Stomach smooth muscle (tissue), 2 donors: ENCODE measurements around the gene PLA2G4D.

Experiments
- H3K27ac ChIP-seq: one replicate; pipeline ENCODE4 v1.7.0; 2013; ENCODE audit warnings: mild to moderate bottlenecking, low read length, inconsistent platforms
- H3K27me3 ChIP-seq, 2 donors: one replicate each; pipeline ENCODE4 v1.7.0; 2013; ENCODE audit warnings: low read length in 2 of 2; ENCODE audit not compliant: insufficient read depth in 2 of 2, control insufficient read depth in 1 of 2
- H3K36me3 ChIP-seq, 2 donors: one replicate each; pipeline ENCODE4 v1.7.0; 2013; ENCODE audit warnings: low read length in 2 of 2; ENCODE audit not compliant: control insufficient read depth in 2 of 2, insufficient read depth in 2 of 2
- H3K4me1 ChIP-seq: one replicate; pipeline ENCODE4 v1.7.0; 2013; ENCODE audit warnings: low read length; ENCODE audit not compliant: control insufficient read depth, insufficient read depth
- H3K4me3 ChIP-seq, 2 donors: one replicate each; pipeline ENCODE4 v1.7.0; 2013; ENCODE audit warnings: low read length in 2 of 2
- H3K9ac ChIP-seq, 2 donors: one replicate each; pipeline ENCODE4 v1.7.0; 2013; ENCODE audit warnings: low read length in 2 of 2, mild to moderate bottlenecking in 1 of 2
- H3K9me3 ChIP-seq, 2 donors: one replicate each; pipeline ENCODE4 v1.7.0; 2013; ENCODE audit warnings: low read length in 2 of 2; ENCODE audit not compliant: control insufficient read depth in 2 of 2
- donor health status: healthy.
- donor health status: Pancreatic carcinoma.

The PLA2G4D gene

DNA sequence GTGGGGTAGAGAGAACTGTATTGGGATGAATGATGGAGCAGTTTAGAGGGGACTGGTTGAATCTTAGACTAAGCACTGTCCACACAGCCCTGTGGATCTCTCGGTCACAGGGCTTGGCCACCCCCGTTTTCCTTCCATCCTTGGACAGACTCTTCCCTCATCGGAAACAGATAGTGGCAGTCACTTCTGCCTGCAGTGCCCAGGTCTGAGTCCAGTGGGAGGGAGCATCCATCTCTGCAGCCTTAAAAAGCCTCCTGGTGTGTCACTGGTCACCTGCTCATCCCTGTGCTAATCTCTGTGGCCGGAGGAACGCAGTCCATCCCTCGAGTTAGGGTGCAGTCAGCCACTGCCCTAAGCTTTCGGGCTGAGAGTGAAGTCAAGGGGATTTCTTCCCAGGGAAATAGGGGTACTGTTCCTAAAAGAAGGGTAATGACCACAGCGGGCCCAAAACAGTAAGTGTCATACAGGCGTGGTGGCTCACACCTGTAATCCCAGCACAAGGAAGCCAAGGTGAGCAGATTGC lies 32.0 kb downstream of the PLA2G4D start:
- H3K9me3 ChIP-seq = no peaks in the 10 kb centered on the region
- no peaks in the 10 kb centered on the region for H3K36me3 ChIP-seq
- H3K4me3 ChIP-seq = no peak overlapping the region
- H3K27ac ChIP-seq = no peak overlapping the region
- H3K9ac ChIP-seq = no peak overlapping the region
- H3K27me3 ChIP-seq = peaks cover 5 to 11% of the 10 kb centered on the region in 2 donors
- no peaks in the 10 kb centered on the region for H3K4me1 ChIP-seq

DNA sequence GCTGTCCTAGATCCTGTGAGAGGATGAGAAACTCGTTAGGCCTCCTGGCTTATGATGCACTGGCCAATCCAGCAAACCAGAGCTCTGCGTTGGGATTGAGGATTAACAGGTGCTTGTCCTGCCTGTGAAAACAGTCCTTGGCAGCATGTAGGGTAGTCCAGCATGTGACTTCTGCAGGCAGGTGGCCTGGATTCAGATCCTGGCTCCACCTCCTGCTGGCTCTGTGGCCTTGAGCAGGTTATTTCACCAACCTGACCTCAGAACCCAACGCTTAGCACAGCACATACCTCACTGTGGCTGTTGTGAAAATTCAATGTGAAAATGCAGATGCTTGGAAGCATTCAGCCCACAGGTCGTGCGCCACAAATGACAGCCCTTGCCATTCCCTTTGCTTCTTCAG lies 33.6 kb downstream of the PLA2G4D start:
- Histone ChIP-seq H3K27me3 (peaks cover 17 to 18% of the 10 kb centered on the region in 2 donors), H3K27ac (no peak overlapping the region), H3K4me3 (no peak overlapping the region), H3K4me1 (peaks cover 4% of the 10 kb centered on the region), H3K36me3 (no peaks in the 10 kb centered on the region), H3K9me3 (no peaks in the 10 kb centered on the region), H3K9ac (no peak overlapping the region)

DNA sequence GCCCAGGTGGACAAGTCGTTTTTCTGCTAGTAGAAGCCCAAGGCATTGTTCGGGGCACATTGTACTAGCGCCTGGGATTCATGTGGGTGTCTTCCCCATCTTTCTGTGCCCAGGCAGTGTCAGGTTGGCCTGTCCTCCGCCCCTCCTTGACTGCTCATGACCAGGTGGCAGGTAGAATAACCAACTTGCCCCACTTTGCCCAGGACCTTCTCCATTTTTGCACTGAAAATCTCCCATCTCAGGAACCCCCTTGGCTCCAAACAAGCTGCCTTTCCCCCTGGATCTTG lies 33.9 kb downstream of the PLA2G4D start:
- H3K9ac ChIP-seq = no peak overlapping the region
- H3K27me3 ChIP-seq = peaks cover 16 to 20% of the 10 kb centered on the region in 2 donors
- H3K9me3 ChIP-seq = no peaks in the 10 kb centered on the region
- no peak overlapping the region for H3K27ac ChIP-seq
- H3K36me3 ChIP-seq = no peaks in the 10 kb centered on the region
- peaks cover 4% of the 10 kb centered on the region for H3K4me1 ChIP-seq
- H3K4me3 ChIP-seq = no peak overlapping the region

DNA sequence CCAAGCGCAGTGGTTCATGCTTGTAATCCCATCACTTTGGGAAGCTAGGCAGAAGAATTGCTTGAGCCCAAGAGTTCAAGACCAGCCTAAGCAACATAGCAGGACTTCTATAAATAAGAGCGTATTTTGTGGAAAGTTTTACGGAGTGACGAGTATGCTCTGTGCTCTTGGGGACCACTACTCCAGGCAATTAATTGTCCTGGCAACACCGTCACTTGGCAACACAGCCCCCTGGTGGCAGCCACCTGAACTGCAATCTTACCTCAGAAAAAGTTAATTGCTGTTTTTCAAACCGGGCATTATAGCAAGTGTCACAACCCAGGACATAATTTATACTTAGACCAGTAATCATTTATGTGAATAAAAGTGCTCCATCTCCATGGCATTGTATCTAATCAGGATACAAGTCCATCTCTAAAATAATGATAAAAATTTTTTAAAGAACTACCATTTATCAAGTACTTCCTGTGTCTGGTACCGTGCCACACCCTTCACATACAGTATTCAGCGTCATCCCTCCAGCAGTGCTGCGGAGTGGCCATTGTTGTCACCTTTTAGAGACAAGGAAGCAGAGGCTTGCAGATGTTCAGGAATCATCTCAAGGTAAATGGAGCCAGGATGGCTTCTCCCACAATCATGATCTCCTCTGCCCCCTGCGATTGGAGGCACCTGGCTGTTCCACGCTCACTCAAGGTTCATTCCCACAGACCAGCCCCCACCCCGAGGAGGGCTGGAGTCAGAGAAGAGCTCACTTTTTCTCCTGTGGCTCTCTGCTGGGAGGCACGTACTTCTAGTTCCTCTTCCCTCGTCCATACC lies 34.5 kb downstream of the PLA2G4D start:
- Histone ChIP-seq H3K9me3 (no peaks in the 10 kb centered on the region), H3K9ac (no peak overlapping the region), H3K36me3 (no peaks in the 10 kb centered on the region), H3K4me1 (peaks cover 4% of the 10 kb centered on the region), H3K27me3 (peaks cover 16 to 23% of the 10 kb centered on the region in 2 donors), H3K4me3 (no peak overlapping the region), H3K27ac (no peak overlapping the region)

DNA sequence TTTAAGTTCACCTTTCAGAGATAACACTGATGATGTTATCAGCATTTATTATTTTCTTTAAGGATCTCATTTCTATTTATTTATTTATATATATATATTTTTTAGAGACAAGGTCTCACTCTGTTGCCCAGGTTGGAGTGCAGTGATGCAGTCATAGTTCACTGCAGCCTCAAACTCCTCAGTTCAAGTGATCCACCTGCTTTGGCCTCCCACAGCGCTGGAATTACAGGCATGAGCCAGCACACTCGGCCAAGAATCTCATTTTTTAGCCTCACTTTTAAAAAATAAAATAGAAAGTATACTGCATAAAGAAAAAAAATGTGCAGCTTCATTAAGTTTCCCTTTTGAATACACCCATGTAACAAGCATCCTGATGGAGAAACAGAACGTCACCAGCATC lies 35.6 kb downstream of the PLA2G4D start:
- Histone ChIP-seq H3K9me3 (no peaks in the 10 kb centered on the region), H3K4me1 (peaks cover 4% of the 10 kb centered on the region), H3K27me3 (peaks cover 16 to 23% of the 10 kb centered on the region in 2 donors), H3K36me3 (no peaks in the 10 kb centered on the region), H3K4me3 (no peak overlapping the region), H3K27ac (no peak overlapping the region), H3K9ac (no peak overlapping the region)

DNA sequence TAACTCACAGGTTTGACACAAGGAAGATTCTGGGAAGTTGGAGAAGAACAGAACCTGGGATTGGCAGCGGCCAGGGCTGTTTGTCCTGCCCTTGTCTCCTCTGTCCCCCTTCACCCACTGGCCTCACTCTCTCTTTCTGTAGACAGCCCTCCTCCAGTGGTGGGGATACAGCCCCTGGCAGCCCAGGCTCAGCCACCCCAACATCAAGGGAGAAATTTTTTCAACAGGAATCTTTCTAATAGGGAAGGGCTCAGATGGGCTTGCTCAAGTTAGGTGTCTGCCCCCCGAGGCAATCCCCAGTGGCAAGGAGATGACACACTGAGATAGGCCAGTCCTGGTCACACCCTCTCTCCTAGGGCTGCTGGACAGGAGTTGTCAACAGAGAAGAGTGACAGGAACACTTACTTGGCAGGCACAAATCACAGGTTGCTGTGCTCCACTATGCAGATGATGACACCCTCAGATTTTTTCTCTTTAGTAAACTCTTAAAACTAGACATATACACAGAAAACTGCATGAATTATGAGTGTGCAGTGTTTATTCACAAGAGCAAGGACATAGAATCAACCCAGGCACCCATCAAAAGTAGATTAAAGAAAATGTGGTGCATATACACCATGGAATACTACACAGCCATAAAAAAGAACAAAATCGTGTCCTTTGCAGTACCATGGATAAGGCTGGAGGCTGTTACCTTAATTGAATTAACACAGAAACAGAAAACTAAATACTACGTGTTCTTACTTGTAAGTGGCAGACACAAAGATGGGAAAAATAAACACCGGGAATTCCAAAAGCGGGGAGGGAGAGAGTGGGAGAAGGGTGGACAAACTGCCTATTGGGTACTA lies 36.3 kb downstream of the PLA2G4D start:
- Histone ChIP-seq H3K36me3 (no peaks in the 10 kb centered on the region), H3K27me3 (peaks cover 14 to 23% of the 10 kb centered on the region in 2 donors), H3K4me3 (no peak overlapping the region), H3K4me1 (peaks cover 4% of the 10 kb centered on the region), H3K9ac (no peak overlapping the region), H3K27ac (no peak overlapping the region), H3K9me3 (no peaks in the 10 kb centered on the region)

DNA sequence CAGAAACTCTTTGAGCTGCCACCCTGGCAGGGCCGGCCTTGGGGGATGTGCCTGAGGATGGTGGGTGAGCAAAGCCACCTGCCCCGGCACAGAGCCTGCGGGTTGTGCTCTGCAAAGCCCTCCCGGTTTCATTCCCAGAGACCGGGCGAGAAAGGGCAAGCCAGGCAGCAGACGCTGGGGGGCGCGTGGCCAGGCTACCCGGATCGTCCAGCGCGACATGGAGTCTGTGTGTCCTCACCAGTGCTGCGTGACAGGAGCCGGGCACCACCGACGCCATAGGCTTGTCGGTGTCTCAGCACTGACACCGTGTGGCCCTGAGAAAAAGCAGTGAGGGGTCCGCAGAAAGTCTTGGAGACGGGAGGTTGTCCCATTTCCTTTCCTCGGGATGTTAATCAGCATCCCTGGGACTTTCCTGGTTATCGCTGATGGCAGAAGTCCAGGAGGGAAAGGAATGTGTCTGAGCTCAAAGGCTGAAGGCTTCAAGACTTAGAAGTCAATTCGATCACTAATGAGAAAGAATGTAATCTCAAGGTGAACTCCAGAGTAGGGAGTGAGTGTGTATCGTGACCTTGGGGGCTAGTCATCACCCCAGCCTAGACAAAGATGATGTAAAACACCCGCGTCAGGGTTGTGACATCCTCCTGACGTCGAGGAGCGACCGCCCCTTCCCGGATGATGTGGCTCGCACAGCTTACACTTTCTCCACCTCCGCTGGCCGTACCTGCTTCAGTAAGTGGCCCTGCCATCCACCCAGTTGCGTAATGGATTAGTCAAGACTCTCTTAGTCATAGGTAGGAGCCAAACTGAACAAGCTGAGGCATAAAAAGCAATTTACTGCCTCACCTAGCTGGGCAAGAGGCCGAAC lies 37.2 kb downstream of the PLA2G4D start:
- no peak overlapping the region for H3K27ac ChIP-seq
- peaks cover 4% of the 10 kb centered on the region for H3K4me1 ChIP-seq
- peaks cover 14 to 23% of the 10 kb centered on the region in 2 donors for H3K27me3 ChIP-seq
- no peaks in the 10 kb centered on the region for H3K36me3 ChIP-seq
- no peaks in the 10 kb centered on the region for H3K9me3 ChIP-seq
- peak overlapping the region in 1 of 2 donors; percentile 64 for H3K4me3 ChIP-seq
- no peak overlapping the region for H3K9ac ChIP-seq

DNA sequence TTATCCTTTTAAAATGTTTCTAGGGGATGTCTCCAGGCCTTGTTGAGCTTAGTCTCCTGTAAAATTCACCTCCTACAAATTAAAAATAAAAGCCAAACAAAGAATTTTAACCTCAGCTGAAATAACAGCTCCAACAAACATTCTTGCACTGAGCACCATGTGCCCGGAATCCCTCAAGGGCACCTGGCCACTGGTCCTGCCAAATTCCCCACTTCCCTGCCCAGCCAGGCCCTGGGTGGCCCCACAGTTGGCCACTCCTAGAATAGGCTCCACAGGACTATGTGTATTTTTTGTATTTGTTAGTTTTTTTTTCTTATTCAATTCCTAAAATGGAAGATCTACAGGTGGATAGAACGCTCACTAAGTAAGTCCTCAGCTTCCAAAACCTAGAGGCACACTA lies 40.4 kb downstream of the PLA2G4D start:
- peaks cover 4% of the 10 kb centered on the region for H3K4me1 ChIP-seq
- no peaks in the 10 kb centered on the region for H3K36me3 ChIP-seq
- no peak overlapping the region for H3K9ac ChIP-seq
- H3K27ac ChIP-seq = no peak overlapping the region
- no peak overlapping the region for H3K4me3 ChIP-seq
- H3K27me3 ChIP-seq = peaks cover 14 to 27% of the 10 kb centered on the region in 2 donors
- H3K9me3 ChIP-seq = no peaks in the 10 kb centered on the region

DNA sequence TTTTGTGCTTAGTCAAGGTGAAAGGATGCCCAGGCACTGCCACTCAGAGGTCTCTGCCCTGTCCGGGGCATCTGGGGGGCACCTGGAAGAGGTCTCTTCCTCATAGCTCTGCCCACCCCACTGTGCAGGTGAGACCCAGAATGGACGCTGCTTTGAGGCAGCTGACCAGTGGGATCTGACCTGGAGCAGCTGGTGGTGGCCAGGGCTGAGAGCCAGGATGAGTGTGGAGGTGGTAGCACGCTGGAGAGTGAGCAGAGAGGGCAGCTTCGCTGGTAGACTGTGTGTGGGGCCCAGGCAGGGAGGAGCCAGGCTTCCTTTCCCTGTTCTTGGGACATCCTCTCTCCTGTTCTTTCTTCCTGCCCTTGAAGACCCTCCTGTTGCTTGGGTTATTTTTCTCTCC lies 41.4 kb downstream of the PLA2G4D start:
- Histone ChIP-seq H3K4me3 (no peak overlapping the region), H3K9me3 (no peaks in the 10 kb centered on the region), H3K9ac (no peak overlapping the region), H3K27ac (no peak overlapping the region), H3K27me3 (peaks cover 14 to 27% of the 10 kb centered on the region in 2 donors), H3K4me1 (peaks cover 4% of the 10 kb centered on the region), H3K36me3 (no peaks in the 10 kb centered on the region)

DNA sequence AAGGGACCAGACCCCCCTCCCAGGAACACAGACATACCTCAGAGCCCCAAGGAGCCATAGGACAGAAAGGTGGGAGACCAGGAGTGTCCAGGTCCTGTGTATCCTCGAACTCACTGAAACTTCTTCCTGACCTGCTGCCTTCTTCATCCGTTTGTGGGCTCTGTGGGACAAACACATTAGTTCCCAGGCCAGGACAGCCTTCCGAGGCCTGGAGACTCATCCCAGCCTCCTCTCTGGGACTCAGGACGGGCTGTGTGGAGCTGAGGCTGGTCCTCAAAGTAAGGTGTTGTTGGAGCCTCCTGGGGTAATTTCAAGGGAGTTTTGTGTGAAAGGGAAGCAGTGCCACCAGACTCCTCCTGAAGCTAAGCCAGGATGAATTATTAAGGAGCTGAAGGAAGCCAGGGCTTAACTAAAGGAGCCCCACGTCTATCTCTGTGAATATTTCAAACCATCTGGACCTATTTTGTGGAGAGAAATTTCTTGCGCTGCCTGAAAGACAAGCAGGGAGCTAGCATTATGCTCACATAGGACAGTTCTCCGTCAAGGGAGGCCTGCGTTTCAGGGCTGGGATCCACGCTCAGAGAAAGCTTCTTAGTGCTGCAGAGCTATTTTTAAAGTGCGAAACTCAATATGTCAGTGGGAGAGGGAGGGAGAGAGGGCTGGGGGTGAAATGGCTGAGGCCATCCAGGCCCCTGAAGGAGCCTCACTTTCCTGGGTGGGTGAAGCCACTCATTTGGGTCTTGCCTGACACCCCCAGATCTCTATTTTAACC lies 43.7 kb downstream of the PLA2G4D start:
- Histone ChIP-seq H3K27me3 (peaks cover 3 to 12% of the 10 kb centered on the region in 2 donors), H3K27ac (no peak overlapping the region), H3K9me3 (no peaks in the 10 kb centered on the region), H3K4me1 (no peaks in the 10 kb centered on the region), H3K9ac (no peak overlapping the region), H3K36me3 (no peaks in the 10 kb centered on the region), H3K4me3 (no peak overlapping the region)
